Type B pancreatic cell (in vitro differentiated cells): ENCODE data around the gene KCNQ5. TPM values are rescaled to one million over a fixed set of nuclear protein-coding genes. Genes with fewer than 3 reads are reported as not detected.

Experiments used
- DNase-seq: peaks from one replicate; pipeline ENCODE4 v3.0.0; 2021; ENCODE audit warnings: mixed read lengths; ENCODE audit not compliant: unreplicated experiment; ENCODE audit errors: extremely low spot score
- H3K27ac Mint-ChIP-seq: 2 replicates; pipeline ENCODE4 v1.8.0; 2021; ENCODE audit warnings: mild to moderate bottlenecking, mixed read lengths
- H3K27me3 Mint-ChIP-seq: 2 replicates; pipeline ENCODE4 v1.8.0; 2021; ENCODE audit warnings: mixed read lengths
- H3K36me3 Mint-ChIP-seq: 2 replicates; pipeline ENCODE4 v1.8.0; 2021; ENCODE audit warnings: mixed read lengths
- H3K4me1 Mint-ChIP-seq: one replicate; pipeline ENCODE4 v1.8.0; 2021; ENCODE audit warnings: mixed read lengths; ENCODE audit not compliant: unreplicated experiment
- H3K4me3 Mint-ChIP-seq: 2 replicates; pipeline ENCODE4 v1.8.0; 2021; ENCODE audit warnings: mild to moderate bottlenecking, mixed read lengths
- H3K9me3 Mint-ChIP-seq: 2 replicates; pipeline ENCODE4 v1.8.0; 2021; ENCODE audit warnings: mixed read lengths
- total RNA-seq: library from RNA; stranded (reverse); gene quantifications from 2 replicates; pipeline ENCODE4 v1.2.1, GENCODE V29; 2021; ENCODE audit warnings: low replicate concordance
- TF ChIP-seq, protein P1 (sequence below): fragments of 200-600 bp; sonication (generic); conservative IDR thresholded peaks from 2 replicates; pipeline ENCODE4 v1.5.0; 2021; ENCODE audit warnings: antibody characterized with exemption, mild to moderate bottlenecking

The KCNQ5 gene
- total RNA-seq, 1 donor from 2014 or later = 1.7 TPM

GRCh38 chr6:72824833-72825232 lies 203.0 kb downstream of the KCNQ5 start:
- TF ChIP-seq, protein P1, sequence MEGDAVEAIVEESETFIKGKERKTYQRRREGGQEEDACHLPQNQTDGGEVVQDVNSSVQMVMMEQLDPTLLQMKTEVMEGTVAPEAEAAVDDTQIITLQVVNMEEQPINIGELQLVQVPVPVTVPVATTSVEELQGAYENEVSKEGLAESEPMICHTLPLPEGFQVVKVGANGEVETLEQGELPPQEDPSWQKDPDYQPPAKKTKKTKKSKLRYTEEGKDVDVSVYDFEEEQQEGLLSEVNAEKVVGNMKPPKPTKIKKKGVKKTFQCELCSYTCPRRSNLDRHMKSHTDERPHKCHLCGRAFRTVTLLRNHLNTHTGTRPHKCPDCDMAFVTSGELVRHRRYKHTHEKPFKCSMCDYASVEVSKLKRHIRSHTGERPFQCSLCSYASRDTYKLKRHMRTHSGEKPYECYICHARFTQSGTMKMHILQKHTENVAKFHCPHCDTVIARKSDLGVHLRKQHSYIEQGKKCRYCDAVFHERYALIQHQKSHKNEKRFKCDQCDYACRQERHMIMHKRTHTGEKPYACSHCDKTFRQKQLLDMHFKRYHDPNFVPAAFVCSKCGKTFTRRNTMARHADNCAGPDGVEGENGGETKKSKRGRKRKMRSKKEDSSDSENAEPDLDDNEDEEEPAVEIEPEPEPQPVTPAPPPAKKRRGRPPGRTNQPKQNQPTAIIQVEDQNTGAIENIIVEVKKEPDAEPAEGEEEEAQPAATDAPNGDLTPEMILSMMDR = no peak
- peaks cover 4% of the 10 kb centered on the region for H3K9me3 Mint-ChIP-seq
- DNase-seq = no peak
- no peaks in the 10 kb centered on the region for H3K36me3 Mint-ChIP-seq
- no peaks in the 10 kb centered on the region for H3K4me1 Mint-ChIP-seq
- no peak overlapping the region for H3K4me3 Mint-ChIP-seq
- no peak overlapping the region for H3K27ac Mint-ChIP-seq
- no peaks in the 10 kb centered on the region for H3K27me3 Mint-ChIP-seq

GRCh38 chr6:72825315-72825911 lies 203.5 kb downstream of the KCNQ5 start:
- H3K4me1 Mint-ChIP-seq = no peaks in the 10 kb centered on the region
- H3K4me3 Mint-ChIP-seq = no peak overlapping the region
- peaks cover 4% of the 10 kb centered on the region for H3K9me3 Mint-ChIP-seq
- H3K27me3 Mint-ChIP-seq = no peaks in the 10 kb centered on the region
- TF ChIP-seq, protein P1 = no peak
- no peak for DNase-seq
- H3K36me3 Mint-ChIP-seq = no peaks in the 10 kb centered on the region
- no peak overlapping the region for H3K27ac Mint-ChIP-seq

DNA sequence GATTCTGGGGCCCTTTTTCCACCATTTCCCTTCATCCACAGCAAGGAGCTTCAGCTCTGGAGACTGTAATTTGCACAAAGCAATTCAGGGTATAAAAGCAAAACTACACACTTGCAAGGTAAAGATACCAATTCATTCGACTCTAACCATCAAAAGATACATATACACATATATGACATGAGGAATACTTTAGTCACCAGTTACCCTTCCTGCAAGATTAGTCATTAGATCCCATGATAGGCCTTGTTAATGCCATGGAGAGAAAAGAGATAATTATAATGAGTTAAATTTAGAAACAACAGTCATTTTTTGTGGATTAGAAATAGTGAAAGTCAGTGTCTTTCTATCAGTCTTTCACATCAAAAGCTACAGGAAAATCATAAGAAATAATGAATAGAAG lies 204.2 kb downstream of the KCNQ5 start:
- TF ChIP-seq, protein P1 = no peak
- no peak for DNase-seq
- Mint-ChIP-seq H3K4me3 (no peak overlapping the region), H3K4me1 (no peaks in the 10 kb centered on the region), H3K27me3 (no peaks in the 10 kb centered on the region), H3K36me3 (no peaks in the 10 kb centered on the region), H3K27ac (no peak overlapping the region), H3K9me3 (peaks cover 4% of the 10 kb centered on the region)

GRCh38 chr6:72826744-72827438 lies 205.0 kb downstream of the KCNQ5 start:
- peaks cover 4% of the 10 kb centered on the region for H3K9me3 Mint-ChIP-seq
- TF ChIP-seq, protein P1 = no peak
- H3K4me1 Mint-ChIP-seq = no peaks in the 10 kb centered on the region
- no peak for DNase-seq
- no peaks in the 10 kb centered on the region for H3K27me3 Mint-ChIP-seq
- H3K27ac Mint-ChIP-seq = no peak overlapping the region
- H3K36me3 Mint-ChIP-seq = no peaks in the 10 kb centered on the region
- H3K4me3 Mint-ChIP-seq = no peak overlapping the region

GRCh38 chr6:72828904-72829303 lies 207.0 kb downstream of the KCNQ5 start:
- H3K27ac Mint-ChIP-seq = no peak overlapping the region
- no peaks in the 10 kb centered on the region for H3K36me3 Mint-ChIP-seq
- no peaks in the 10 kb centered on the region for H3K4me1 Mint-ChIP-seq
- no peak for DNase-seq
- no peak overlapping the region for H3K4me3 Mint-ChIP-seq
- peaks cover 4% of the 10 kb centered on the region for H3K9me3 Mint-ChIP-seq
- TF ChIP-seq, protein P1 = no peak
- H3K27me3 Mint-ChIP-seq = no peaks in the 10 kb centered on the region
